Measurements from ENCODE around the gene TIPRL. TPM values are rescaled to one million over a fixed set of nuclear protein-coding genes. Genes with fewer than 3 reads are reported as not detected.

TIPRL gene
- total RNA-seq = 16.8 TPM

- no peaks in the 10 kb centered on the region for H3K9me3 ChIP-seq (ENCODE audit: low read depth, low read length)
- peak within 1 kb of the TSS; percentile 68 for H3K4me3 ChIP-seq (ENCODE audit: low read length)
- peaks cover 3% of the 10 kb centered on the region for H3K27me3 ChIP-seq (ENCODE audit: insufficient read depth, low read length)
- peaks cover 20% of the 10 kb centered on the region for H3K4me1 ChIP-seq (ENCODE audit: insufficient read depth, low read length)
Observed at GRCh38 chr1:168178638-168179437, at the start of gene TIPRL. Gene TIPRL, plus strand, starts transcription at chr1:168178962. Its CDS starts 116 bp downstream, at chr1:168179078.

GRCh38 chr1:168129933-168130332 is 48.8 kb upstream of the TIPRL start:
- H3K9me3 ChIP-seq (ENCODE audit: low read depth, low read length) = no peaks in the 10 kb centered on the region
- H3K4me3 ChIP-seq (ENCODE audit: low read length) = no peak overlapping the region
- no peaks in the 10 kb centered on the region for H3K4me1 ChIP-seq (ENCODE audit: insufficient read depth, low read length)
- H3K27me3 ChIP-seq (ENCODE audit: insufficient read depth, low read length) = peaks cover 22% of the 10 kb centered on the region

GRCh38 chr1:168134132-168134531 is 44.6 kb upstream of the TIPRL start:
- Histone ChIP-seq H3K4me1 (ENCODE audit: insufficient read depth, low read length) (peaks cover 17% of the 10 kb centered on the region), H3K27me3 (ENCODE audit: insufficient read depth, low read length) (peaks cover 44% of the 10 kb centered on the region), H3K9me3 (ENCODE audit: low read depth, low read length) (no peaks in the 10 kb centered on the region), H3K4me3 (ENCODE audit: low read length) (no peak overlapping the region)

GRCh38 chr1:168134642-168135041 is 44.1 kb upstream of the TIPRL start:
- peaks cover 17% of the 10 kb centered on the region for H3K4me1 ChIP-seq (ENCODE audit: insufficient read depth, low read length)
- H3K4me3 ChIP-seq (ENCODE audit: low read length) = no peak overlapping the region
- H3K27me3 ChIP-seq (ENCODE audit: insufficient read depth, low read length) = peaks cover 44% of the 10 kb centered on the region
- H3K9me3 ChIP-seq (ENCODE audit: low read depth, low read length) = no peaks in the 10 kb centered on the region

GRCh38 chr1:168135116-168135920 is 43.4 kb upstream of the TIPRL start:
- Histone ChIP-seq H3K4me1 (ENCODE audit: insufficient read depth, low read length) (peaks cover 17% of the 10 kb centered on the region), H3K9me3 (ENCODE audit: low read depth, low read length) (no peaks in the 10 kb centered on the region), H3K4me3 (ENCODE audit: low read length) (no peak overlapping the region), H3K27me3 (ENCODE audit: insufficient read depth, low read length) (peaks cover 44% of the 10 kb centered on the region)

GRCh38 chr1:168135921-168136708 is 42.6 kb upstream of the TIPRL start:
- peak overlapping the region; percentile 28 for H3K4me3 ChIP-seq (ENCODE audit: low read length)
- peaks cover 17% of the 10 kb centered on the region for H3K4me1 ChIP-seq (ENCODE audit: insufficient read depth, low read length)
- peaks cover 44% of the 10 kb centered on the region for H3K27me3 ChIP-seq (ENCODE audit: insufficient read depth, low read length)

GRCh38 chr1:168136709-168137514 is 41.9 kb upstream of the TIPRL start, which contains the start of gene GPR161:
Gene GPR161, minus strand, starts transcription at chr1:168136930. Its CDS starts 32,080 bp downstream, at chr1:168104850.
- no peaks in the 10 kb centered on the region for H3K9me3 ChIP-seq (ENCODE audit: low read depth, low read length)
- H3K4me3 ChIP-seq (ENCODE audit: low read length) = peak within 1 kb of the TSS; percentile 28
- H3K27me3 ChIP-seq (ENCODE audit: insufficient read depth, low read length) = peaks cover 44% of the 10 kb centered on the region
- H3K4me1 ChIP-seq (ENCODE audit: insufficient read depth, low read length) = peaks cover 17% of the 10 kb centered on the region

More at GRCh38 chr1:168135921-168136708, 42.6 kb upstream of the TIPRL start:
- H3K9me3 ChIP-seq (ENCODE audit: low read depth, low read length) = no peaks in the 10 kb centered on the region

GRCh38 chr1:168137515-168137821 is 41.3 kb upstream of the TIPRL start:
- Histone ChIP-seq H3K27me3 (ENCODE audit: insufficient read depth, low read length) (peaks cover 44% of the 10 kb centered on the region), H3K9me3 (ENCODE audit: low read depth, low read length) (no peaks in the 10 kb centered on the region), H3K4me3 (ENCODE audit: low read length) (peak overlapping the region; percentile 24), H3K4me1 (ENCODE audit: insufficient read depth, low read length) (peaks cover 17% of the 10 kb centered on the region)

- Histone ChIP-seq H3K4me1 (ENCODE audit: insufficient read depth, low read length) (peaks cover 17% of the 10 kb centered on the region), H3K4me3 (ENCODE audit: low read length) (no peak overlapping the region), H3K9me3 (ENCODE audit: low read depth, low read length) (no peaks in the 10 kb centered on the region), H3K27me3 (ENCODE audit: insufficient read depth, low read length) (peaks cover 40% of the 10 kb centered on the region)
Observed at GRCh38 chr1:168138134-168138533, 40.6 kb upstream of the TIPRL start.

GRCh38 chr1:168139070-168139469 is 39.7 kb upstream of the TIPRL start:
- H3K4me1 ChIP-seq (ENCODE audit: insufficient read depth, low read length) = peaks cover 17% of the 10 kb centered on the region
- no peak overlapping the region for H3K4me3 ChIP-seq (ENCODE audit: low read length)
- H3K27me3 ChIP-seq (ENCODE audit: insufficient read depth, low read length) = peaks cover 31% of the 10 kb centered on the region
- no peaks in the 10 kb centered on the region for H3K9me3 ChIP-seq (ENCODE audit: low read depth, low read length)

- Histone ChIP-seq H3K9me3 (ENCODE audit: low read depth, low read length) (no peaks in the 10 kb centered on the region), H3K27me3 (ENCODE audit: insufficient read depth, low read length) (peaks cover 9% of the 10 kb centered on the region), H3K4me3 (ENCODE audit: low read length) (no peak overlapping the region), H3K4me1 (ENCODE audit: insufficient read depth, low read length) (peaks cover 12% of the 10 kb centered on the region)
Observed at GRCh38 chr1:168141871-168142385, 36.8 kb upstream of the TIPRL start.

- Histone ChIP-seq H3K4me3 (ENCODE audit: low read length) (no peak overlapping the region), H3K4me1 (ENCODE audit: insufficient read depth, low read length) (peaks cover 10% of the 10 kb centered on the region), H3K27me3 (ENCODE audit: insufficient read depth, low read length) (no peaks in the 10 kb centered on the region), H3K9me3 (ENCODE audit: low read depth, low read length) (no peaks in the 10 kb centered on the region)
Observed at GRCh38 chr1:168145184-168146159, 33.3 kb upstream of the TIPRL start.

- Histone ChIP-seq H3K4me1 (ENCODE audit: insufficient read depth, low read length) (peaks cover 10% of the 10 kb centered on the region), H3K9me3 (ENCODE audit: low read depth, low read length) (no peaks in the 10 kb centered on the region), H3K4me3 (ENCODE audit: low read length) (no peak overlapping the region), H3K27me3 (ENCODE audit: insufficient read depth, low read length) (no peaks in the 10 kb centered on the region)
Observed at GRCh38 chr1:168146160-168146539, 32.6 kb upstream of the TIPRL start.
